ENCODE data around the gene CSNK1G3.

CSNK1G3 gene

GRCh38 chr5:123549256-123549904, 37.4 kb downstream of the CSNK1G3 start:
- no peak overlapping the region for H3K4me3 ChIP-seq (ENCODE audit: low read depth, low read length)
- in situ Hi-C loops (cut with HindIII; ENCODE audit: low sequenced_read_pairs): no loop called here
- no peak for DNase-seq (ENCODE audit: low read depth)
- no peak for TF ChIP-seq CTCF (IDR thresholded peaks at IDR 0.05; ENCODE audit: low read depth, low read length, missing control alignments)

- no peak overlapping the region for H3K4me3 ChIP-seq (ENCODE audit: low read depth, low read length)
- no peak for TF ChIP-seq CTCF (IDR thresholded peaks at IDR 0.05; ENCODE audit: low read depth, low read length, missing control alignments)
- DNase-seq (ENCODE audit: low read depth): no peak
- in situ Hi-C loops (cut with HindIII; ENCODE audit: low sequenced_read_pairs): no loop called here
Observed at GRCh38 chr5:123554601-123555000, 42.6 kb downstream of the CSNK1G3 start.

- in situ Hi-C loops (cut with HindIII; ENCODE audit: low sequenced_read_pairs): no loop called here
- DNase-seq (ENCODE audit: low read depth): no peak
- H3K4me3 ChIP-seq (ENCODE audit: low read depth, low read length): no peak overlapping the region
- TF ChIP-seq CTCF (IDR thresholded peaks at IDR 0.05; ENCODE audit: low read depth, low read length, missing control alignments): no peak
Observed at GRCh38 chr5:123557907-123558306, 45.9 kb downstream of the CSNK1G3 start.

- TF ChIP-seq CTCF (IDR thresholded peaks at IDR 0.05; ENCODE audit: low read depth, low read length, missing control alignments): no peak
- H3K4me3 ChIP-seq (ENCODE audit: low read depth, low read length): no peak overlapping the region
- in situ Hi-C loops (cut with HindIII; ENCODE audit: low sequenced_read_pairs): no loop called here
- DNase-seq (ENCODE audit: low read depth): no peak
Observed at GRCh38 chr5:123558762-123559433, 46.9 kb downstream of the CSNK1G3 start.

GRCh38 chr5:123559434-123559775, 47.4 kb downstream of the CSNK1G3 start:
- no peak for DNase-seq (ENCODE audit: low read depth)
- in situ Hi-C loops (cut with HindIII; ENCODE audit: low sequenced_read_pairs): no loop called here
- H3K4me3 ChIP-seq (ENCODE audit: low read depth, low read length): no peak overlapping the region
- TF ChIP-seq CTCF (IDR thresholded peaks at IDR 0.05; ENCODE audit: low read depth, low read length, missing control alignments): no peak

DNA sequence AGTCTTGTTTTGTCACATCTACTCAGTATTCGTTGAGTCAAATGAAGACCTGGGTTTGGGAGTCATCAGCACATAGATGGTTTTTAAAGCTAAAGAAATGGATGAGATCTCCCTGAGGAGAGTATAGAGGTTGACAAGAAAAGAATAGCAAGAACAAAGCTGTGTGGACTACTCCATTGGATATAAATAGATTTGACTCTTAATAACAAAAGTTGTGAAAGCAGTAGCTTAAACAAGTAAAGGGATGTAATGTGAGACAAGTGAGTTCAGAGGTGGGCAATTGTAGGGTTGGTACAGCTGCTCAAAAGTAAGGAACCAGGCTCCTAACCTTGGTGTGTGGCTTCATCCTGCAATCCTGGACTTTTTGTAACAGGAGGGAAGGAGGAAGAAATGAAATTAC, 49.3 kb downstream of the CSNK1G3 start:
- no peak for DNase-seq (ENCODE audit: low read depth)
- in situ Hi-C loops (cut with HindIII; ENCODE audit: low sequenced_read_pairs): no loop called here
- H3K4me3 ChIP-seq (ENCODE audit: low read depth, low read length): no peak overlapping the region
- TF ChIP-seq CTCF (IDR thresholded peaks at IDR 0.05; ENCODE audit: low read depth, low read length, missing control alignments): no peak

Data from astrocyte of the cerebellum (primary cell).